ENCODE results near the gene SCRT2. TPM values are rescaled to one million over a fixed set of nuclear protein-coding genes. Genes with fewer than 3 reads are reported as not detected.
A peak's percentile ranks its signal among the peaks of the same experiment; 100 is the strongest.

The SCRT2 gene
- total RNA-seq, 1 donor from 2014 or later = not detected

- TF ChIP-seq CTCF (conservative IDR thresholded peaks at IDR 0.05; ENCODE audit: low read depth, low read length) = no peak
- no peak for DNase-seq (ENCODE audit: low read depth)
- H3K4me3 ChIP-seq (ENCODE audit: low read depth, low read length) = no peak overlapping the region
Measured at GRCh38 chr20:663315-664090, 12.1 kb downstream of the SCRT2 start.

GRCh38 chr20:662277-663192 lies 13.1 kb downstream of the SCRT2 start:
- DNase-seq (ENCODE audit: low read depth) = no peak
- peak overlapping the region; percentile 8 for H3K4me3 ChIP-seq (ENCODE audit: low read depth, low read length)
- no peak for TF ChIP-seq CTCF (conservative IDR thresholded peaks at IDR 0.05; ENCODE audit: low read depth, low read length)

GRCh38 chr20:661474-662270 lies 13.9 kb downstream of the SCRT2 start:
- no peak for TF ChIP-seq CTCF (conservative IDR thresholded peaks at IDR 0.05; ENCODE audit: low read depth, low read length)
- no peak for DNase-seq (ENCODE audit: low read depth)

GRCh38 chr20:658731-659291 lies 16.8 kb downstream of the SCRT2 start:
- TF ChIP-seq CTCF (conservative IDR thresholded peaks at IDR 0.05; ENCODE audit: low read depth, low read length) = no peak
- DNase-seq (ENCODE audit: low read depth) = no peak
- H3K4me3 ChIP-seq (ENCODE audit: low read depth, low read length) = no peak overlapping the region

More at GRCh38 chr20:661474-662270, 13.9 kb downstream of the SCRT2 start:
- H3K4me3 ChIP-seq (ENCODE audit: low read depth, low read length) = peak overlapping the region; percentile 8

GRCh38 chr20:658202-658601 lies 17.4 kb downstream of the SCRT2 start:
- no peak overlapping the region for H3K4me3 ChIP-seq (ENCODE audit: low read depth, low read length)
- TF ChIP-seq CTCF (conservative IDR thresholded peaks at IDR 0.05; ENCODE audit: low read depth, low read length) = no peak
- no peak for DNase-seq (ENCODE audit: low read depth)
